GM19099 (cell line): ENCODE measurements around the gene PLEKHG4.

Source experiments
- POLR2A ChIP-seq: IDR thresholded peaks from 3 replicates; pipeline ENCODE4 v1.6.1; 2011; ENCODE audit warnings: low read depth; ENCODE audit not compliant: insufficient read length; ENCODE audit errors: extremely low read depth

The PLEKHG4 gene

DNA sequence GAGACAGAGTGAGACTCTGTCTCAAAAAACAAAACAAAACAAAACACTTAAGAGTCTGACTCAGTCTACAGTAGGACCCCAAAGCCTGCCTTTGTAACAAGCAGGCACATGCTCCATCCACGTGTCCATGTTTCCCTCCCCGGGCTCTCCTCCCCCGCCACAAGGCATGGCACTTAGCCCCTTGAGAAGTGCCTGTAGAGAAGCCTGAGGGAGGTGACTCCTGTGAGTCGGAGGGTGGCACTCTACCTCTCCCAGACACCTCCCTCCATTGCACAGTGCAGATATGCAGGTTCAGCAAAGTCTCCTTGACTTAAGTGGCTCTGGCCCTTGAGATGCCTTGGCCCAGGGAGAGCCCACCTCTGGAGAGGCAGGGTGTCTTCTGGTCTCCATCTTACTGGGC lies 38.8 kb upstream of the PLEKHG4 start:
- TF ChIP-seq POLR2A, result no peak

DNA sequence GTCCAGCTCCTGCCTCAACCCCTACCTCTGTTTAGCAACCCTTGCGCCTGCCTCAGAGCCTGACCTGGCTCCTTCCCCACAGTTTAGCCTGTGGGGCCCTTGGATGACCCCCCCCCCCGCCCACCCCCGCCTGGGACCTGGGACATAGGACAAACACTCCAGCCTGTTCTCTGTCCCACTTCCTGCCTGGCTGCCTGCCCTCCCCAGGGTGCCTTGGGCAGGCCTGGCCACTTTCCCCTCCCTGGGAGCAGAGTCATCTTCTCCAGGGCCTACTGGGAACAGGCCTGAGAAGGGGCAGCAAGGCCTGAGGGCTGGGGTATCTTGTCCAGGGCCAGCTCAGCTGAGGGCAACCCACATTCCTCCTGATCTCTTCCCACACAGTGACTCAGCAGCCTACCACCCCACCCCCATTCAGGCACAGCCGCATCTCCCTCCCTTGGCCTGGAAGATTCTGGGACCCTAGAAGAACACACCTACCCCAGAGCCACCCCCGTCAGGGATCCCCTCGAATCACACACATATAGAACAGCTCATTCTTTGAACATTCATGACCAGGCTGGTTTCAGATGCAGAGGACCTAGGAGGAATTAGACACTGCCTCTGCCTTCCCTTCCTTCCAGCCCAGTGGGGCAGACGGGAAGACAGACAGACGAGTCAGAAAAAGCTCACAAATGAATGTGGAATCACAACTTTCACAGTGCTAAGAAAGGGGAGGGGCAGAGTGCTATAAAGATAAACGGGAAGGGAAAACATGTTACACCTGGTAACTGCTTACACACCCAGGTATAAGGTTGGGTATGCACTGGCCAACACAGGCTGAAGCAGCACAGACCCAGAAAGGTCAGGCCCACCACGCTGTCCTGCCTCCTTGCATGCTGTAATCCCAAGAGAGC lies 38.1 kb upstream of the PLEKHG4 start:
- no peak for TF ChIP-seq POLR2A

DNA sequence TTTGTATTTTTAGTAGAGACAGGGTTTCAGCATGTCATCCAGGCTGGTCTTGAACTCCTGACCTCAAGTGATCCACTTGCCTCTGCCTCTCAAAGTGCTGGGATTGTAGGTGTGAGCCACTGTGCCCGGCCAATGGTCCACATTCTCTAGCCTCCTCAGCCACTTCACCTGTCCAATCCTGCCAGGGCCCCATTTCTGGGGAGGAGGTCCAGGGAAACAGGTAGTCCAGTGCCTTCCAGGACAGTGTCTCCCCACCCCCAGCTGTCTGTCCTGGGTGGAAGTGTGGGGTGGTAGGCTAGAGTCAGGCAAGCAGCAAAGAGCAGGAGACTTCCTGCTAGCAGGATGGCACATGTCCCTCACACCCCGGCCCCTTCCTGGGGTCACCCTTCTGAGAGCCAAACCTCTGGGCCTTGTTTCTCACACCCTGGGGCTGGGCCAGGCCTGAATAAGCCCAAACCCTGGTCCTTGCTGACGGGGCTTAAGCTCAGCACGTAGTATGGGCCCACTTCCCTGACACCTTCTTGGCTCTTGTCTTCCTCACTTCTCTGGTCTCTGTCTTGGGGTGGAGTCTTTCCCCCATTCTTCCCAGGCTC lies 37.1 kb upstream of the PLEKHG4 start:
- no peak for TF ChIP-seq POLR2A

DNA sequence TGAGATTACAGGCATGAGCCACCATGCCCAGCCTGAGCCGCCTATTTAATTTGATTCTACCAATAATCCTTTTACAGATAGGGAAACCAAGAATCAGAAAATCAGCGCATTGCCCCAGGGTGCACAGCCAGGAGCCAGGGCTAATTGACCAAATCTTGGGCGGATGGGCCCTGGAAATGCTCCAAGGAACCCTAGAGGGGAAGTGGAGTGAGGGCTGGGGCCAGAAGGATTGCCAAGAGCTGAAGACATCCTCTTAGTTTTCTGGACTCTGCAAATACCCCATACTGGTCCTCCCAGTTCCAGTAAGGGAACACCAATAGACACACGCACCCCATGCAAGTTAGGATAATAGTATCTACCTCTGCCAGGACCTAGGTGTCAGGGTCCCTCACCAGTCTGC lies 35.9 kb upstream of the PLEKHG4 start:
- no peak for TF ChIP-seq POLR2A

DNA sequence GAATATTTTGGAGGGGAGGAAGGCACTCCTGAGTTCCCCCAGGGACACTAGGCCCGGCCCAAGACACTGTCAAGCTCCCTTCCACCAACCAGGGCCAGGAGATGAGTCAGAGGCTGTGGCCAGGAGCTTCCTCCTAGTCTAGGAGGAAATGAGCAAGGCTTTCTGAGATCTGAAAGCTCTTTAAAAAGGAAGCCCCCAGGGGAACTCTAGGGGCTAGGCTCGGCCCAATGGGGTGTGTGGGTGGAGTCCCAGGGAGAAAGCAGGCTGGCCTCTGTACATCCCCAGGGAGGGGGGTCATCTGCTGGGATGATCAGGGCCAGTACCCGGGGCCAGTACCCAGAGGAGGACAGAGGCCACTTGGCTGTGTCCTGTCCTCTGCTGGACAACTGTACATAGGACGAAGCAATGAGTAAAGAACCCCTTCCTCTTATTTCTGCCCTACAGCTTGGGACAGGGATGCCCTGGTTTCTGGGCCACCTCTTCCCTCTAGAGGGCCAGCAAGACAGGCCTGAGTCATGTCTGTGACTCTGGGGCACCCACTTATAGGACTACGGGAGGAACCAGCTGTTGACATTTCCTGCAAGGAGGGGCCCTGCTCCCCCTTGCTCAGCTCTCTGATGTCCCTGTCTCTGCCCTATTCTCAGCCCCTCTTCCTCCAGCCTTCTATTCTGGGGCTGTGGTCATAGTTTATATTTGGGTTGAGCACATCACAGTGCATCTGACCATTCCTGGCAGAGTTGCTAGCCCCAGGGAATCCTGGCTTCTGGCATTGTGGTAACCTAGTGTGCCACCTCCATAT lies 34.7 kb upstream of the PLEKHG4 start:
- TF ChIP-seq POLR2A, result peak; percentile 74

DNA sequence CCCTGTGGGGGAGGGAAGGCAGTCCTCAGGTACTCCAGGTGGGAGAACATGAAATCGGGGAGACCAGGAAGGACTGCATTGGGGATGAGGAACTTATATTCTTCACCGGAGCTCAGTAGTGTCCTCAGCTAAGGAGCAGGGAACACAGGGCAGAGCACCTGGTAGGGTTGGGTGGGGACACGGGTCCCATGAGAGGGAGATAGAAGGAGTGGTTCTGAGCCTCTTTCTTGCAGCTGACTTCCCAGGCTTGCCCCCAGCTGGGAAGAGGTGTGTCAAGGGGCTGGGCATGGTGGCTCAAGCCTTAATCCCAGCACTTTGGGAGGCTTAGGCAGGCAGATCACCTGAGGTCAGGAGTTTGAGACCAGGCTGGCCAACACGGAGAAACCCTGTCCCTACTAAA lies 34.1 kb upstream of the PLEKHG4 start:
- no peak for TF ChIP-seq POLR2A

DNA sequence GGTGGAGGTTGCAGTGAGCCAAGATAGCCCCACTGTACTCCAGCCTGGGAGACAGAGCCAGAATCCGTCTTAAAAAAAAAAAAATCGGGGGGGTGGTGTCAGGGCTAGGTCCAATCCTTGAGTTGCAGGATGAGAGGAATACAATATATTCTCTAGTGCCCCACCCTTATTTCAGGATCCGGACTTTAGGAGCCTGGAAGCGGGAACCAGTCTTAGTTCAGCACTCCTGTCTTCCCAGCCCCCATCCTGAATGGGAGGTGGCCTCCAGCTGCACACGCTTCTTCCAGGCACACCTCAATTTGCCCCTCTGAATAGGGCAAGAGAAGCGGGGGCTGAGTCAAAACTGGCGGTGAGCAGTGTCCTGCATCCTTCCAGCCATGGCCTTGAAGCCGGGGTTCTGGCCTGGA lies 33.7 kb upstream of the PLEKHG4 start:
- no peak for TF ChIP-seq POLR2A

DNA sequence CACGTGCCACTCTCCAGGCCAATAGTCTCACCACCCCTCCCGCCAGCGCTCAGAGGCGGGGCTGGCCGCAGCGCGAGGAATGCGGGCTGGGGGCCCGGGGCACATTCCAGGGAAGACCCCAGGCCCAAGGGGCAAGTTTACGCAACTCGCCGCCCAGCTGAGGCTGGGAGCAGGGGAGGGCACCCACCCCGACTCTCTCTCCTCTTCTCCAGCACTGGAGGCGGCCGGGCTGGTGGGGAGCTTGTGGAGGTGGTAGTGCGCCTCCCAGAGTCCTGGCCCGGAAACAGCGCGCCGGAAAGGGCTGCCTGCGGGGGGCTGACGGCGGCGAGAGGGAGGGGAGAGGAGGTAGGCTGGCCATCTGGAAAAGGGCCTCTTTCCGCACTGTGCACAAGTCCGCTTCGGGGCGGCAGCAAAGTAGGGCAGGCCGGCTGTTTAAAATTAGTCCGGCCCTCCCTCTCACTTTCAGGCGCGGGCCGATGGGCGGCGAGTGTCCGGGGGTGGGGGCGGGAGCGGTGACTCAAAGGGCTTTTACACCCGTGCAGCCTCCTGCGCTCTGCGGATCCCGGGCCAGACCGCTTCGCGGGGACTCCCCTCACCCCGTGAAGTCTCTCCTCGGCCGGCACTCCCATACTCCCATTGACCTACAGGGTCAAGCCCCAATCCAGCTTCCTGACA lies 33.1 kb upstream of the PLEKHG4 start:
- peak; percentile 55 for TF ChIP-seq POLR2A

DNA sequence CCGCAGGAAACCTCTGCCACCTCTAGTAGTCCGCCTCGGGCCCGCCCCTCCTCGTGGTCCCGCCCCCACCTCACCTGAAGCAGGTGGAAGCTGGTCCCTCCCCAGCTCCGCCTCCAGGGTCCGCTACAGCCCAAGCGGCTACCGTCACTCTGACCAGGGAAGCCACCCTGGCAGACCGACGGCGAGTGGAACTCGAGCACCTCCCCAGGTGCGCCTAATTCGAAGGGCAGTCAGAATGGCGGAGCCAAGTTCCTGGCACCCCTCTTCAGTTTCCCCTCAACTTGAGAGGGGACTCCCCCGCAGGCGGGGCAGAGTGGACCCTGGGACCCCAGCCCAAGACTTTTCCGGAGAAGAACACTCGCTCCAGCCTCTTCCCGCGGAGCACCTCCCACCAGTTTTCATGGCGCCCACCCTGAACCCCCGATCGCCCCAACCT lies 32.6 kb upstream of the PLEKHG4 start:
- TF ChIP-seq POLR2A, result no peak

DNA sequence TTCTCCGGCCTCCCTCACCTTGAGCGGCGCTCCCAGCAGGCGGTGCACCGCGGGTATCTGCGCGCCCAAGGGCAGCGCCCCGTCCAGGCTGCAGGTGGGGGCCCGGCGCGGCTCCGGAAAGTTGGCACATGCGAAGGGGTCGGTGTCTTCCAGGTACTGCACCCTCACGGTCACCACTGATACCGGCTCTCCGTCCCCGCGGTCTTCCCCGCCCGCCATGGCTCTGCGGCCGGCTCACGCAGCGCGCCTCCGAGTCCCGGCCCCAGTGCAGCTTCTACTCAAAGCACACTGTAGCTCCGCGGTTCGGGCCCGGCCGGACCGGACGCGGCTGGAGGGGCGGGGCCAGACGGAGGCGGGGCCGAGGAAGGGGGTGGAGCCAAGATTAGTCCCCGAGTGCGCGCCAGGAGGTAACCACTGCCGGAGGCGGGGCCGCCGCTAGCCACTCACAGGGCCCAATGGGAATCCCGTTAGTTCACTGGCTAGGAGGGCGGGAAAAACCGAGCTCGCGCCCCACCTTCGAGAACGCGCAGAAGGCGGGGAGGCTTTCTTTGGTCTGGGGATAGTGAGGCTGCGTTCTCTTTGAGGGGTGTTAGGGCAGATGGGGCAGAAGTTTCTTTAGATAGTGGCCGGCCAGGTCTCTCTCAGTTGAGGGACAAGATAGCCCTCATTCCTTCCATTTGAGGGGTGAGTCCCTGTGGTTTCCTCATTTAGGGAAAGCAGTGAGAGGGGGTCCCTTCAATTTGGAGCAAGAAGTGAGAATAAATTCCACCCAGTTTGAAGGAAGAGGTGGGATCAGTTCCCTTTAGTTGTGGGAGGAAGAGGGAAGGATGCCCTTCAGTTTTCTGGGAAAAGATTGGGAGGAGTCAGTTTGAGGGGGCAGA lies 31.9 kb upstream of the PLEKHG4 start, which contains the start of gene FHOD1:
Gene FHOD1 (minus strand): TSS at position 290 of the 881 bp plus-strand sequence. CDS start 71 bp downstream, at position 219.
- TF ChIP-seq POLR2A, result peak; percentile 78

DNA sequence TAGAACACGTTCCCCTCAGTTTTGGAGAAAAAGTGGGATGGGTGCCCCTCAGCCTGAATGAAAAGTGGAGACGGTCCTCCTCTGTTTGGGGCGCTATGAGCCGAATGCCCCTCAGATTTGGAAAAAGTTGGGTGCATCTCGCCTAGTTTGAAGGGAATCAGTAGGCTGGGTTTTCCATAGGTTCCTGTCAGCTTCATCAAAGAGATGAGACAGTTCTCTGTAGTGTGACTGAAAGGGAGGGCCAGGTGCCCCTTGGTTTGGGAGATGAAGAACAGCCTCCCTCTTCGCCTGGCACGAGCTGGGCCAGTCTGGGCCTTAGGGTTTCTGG lies 31.3 kb upstream of the PLEKHG4 start:
- TF ChIP-seq POLR2A, result no peak

DNA sequence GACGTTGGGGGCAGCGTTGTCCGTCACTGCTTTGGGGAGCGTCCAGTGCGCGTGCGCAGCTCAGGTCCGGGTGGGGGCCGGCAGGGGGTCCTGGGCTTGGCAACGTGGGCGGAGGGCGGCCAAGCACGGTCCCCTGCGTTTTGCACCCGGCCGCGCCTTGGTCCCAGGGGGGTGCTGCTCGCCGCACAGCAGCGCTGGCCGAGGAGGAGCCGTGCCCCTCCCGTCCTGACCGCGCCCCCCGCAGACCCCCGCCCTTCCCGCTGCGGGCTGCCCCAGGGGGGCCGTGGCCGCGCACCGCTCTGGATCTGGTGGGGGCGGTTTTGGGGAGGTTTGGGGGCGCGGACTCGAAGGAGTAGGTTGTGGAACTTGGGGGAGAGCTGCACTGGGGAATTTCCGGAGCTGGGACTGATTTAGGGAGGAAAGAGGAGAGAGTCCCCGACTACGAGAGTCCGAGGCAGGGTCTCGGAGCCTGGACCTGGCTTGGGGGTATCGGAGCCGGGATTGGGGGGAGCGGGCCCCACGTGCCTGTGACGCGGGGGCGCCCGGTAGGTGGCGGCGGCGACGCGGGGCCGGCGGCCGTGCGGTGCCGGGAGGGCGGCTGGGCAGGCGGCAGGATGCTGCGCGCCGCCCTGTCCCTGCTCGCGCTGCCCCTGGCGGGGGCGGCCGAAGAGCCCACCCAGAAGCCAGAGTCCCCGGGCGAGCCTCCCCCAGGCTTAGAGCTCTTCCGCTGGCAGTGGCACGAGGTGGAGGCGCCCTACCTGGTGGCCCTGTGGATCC lies 30.7 kb upstream of the PLEKHG4 start, which contains the start of gene SLC9A5:
Gene SLC9A5 (plus strand): TSS at position 579 of the 777 bp plus-strand sequence. CDS start 36 bp downstream, at position 615.
- no peak for TF ChIP-seq POLR2A
